HG03521 (cell line): ENCODE results near the gene CD164.
"Not testable (repeated sequence)": the region's sequence is repeated elsewhere in the genome, so short reads cannot be mapped to it uniquely, and the experiment has no call there.

Experiments
- ATAC-seq: cut with Tn5 transposase; IDR thresholded peaks from one replicate; pipeline ENCODE4 v1.9.1; 2021; ENCODE audit warnings: mild to moderate bottlenecking, moderate library complexity; ENCODE audit not compliant: unreplicated experiment

Gene CD164

GRCh38 chr6:109344226-109344625 lies 38.0 kb downstream of the CD164 start:
- ATAC-seq = no peak

GRCh38 chr6:109343518-109343917 lies 38.7 kb downstream of the CD164 start:
- no peak for ATAC-seq

GRCh38 chr6:109342911-109343310 lies 39.4 kb downstream of the CD164 start:
- no peak for ATAC-seq

GRCh38 chr6:109342506-109342905 lies 39.8 kb downstream of the CD164 start:
- ATAC-seq = no peak

GRCh38 chr6:109340811-109341210 lies 41.5 kb downstream of the CD164 start:
- ATAC-seq = no peak

- no peak for ATAC-seq
These were observed 42.2 kb downstream of the CD164 start for GRCh38 chr6:109339906-109340678.

GRCh38 chr6:109336221-109336961 lies 45.9 kb downstream of the CD164 start:
- no peak for ATAC-seq

- not testable (repeated sequence) for ATAC-seq
These were observed 48.4 kb downstream of the CD164 start for GRCh38 chr6:109333870-109334269.

GRCh38 chr6:109332748-109333147 lies 49.5 kb downstream of the CD164 start:
- no peak for ATAC-seq

- no peak for ATAC-seq
These were observed 51.2 kb downstream of the CD164 start for GRCh38 chr6:109331081-109331480.

GRCh38 chr6:109330263-109330662 lies 52.0 kb downstream of the CD164 start:
- no peak for ATAC-seq

GRCh38 chr6:109328629-109329028 lies 53.6 kb downstream of the CD164 start:
- ATAC-seq = no peak

- ATAC-seq = no peak
These were observed 54.3 kb downstream of the CD164 start for GRCh38 chr6:109327959-109328358.

- no peak for ATAC-seq
These were observed 54.8 kb downstream of the CD164 start for GRCh38 chr6:109327491-109327890.

GRCh38 chr6:109326351-109326750 lies 55.9 kb downstream of the CD164 start:
- ATAC-seq = no peak

GRCh38 chr6:109325400-109325801 lies 56.9 kb downstream of the CD164 start:
- no peak for ATAC-seq

- no peak for ATAC-seq
These were observed 59.0 kb downstream of the CD164 start for GRCh38 chr6:109323241-109323640.

GRCh38 chr6:109322825-109323224 lies 59.4 kb downstream of the CD164 start:
- ATAC-seq = no peak

- ATAC-seq = no peak
These were observed 60.5 kb downstream of the CD164 start for GRCh38 chr6:109321752-109322151.

- no peak for ATAC-seq
These were observed 62.2 kb downstream of the CD164 start for GRCh38 chr6:109320072-109320471.

- no peak for ATAC-seq
These were observed 63.9 kb downstream of the CD164 start for GRCh38 chr6:109318328-109318876.

GRCh38 chr6:109316909-109317308 lies 65.4 kb downstream of the CD164 start:
- ATAC-seq = no peak
